Measurements from ENCODE around the gene KLK15. TPM values are rescaled to one million over a fixed set of nuclear protein-coding genes. Genes with fewer than 3 reads are reported as not detected.
A peak's percentile ranks its signal among the peaks of the same experiment; 100 is the strongest.

KLK15 gene
- total RNA-seq, 1 donor from 2014 or later: not detected

GRCh38 chr19:50797429-50797780 is 36.0 kb downstream of the KLK15 start:
- no peak overlapping the region for H3K4me3 Mint-ChIP-seq
- H3K9me3 Mint-ChIP-seq: no peaks in the 10 kb centered on the region
- peaks cover 21% of the 10 kb centered on the region for H3K27me3 Mint-ChIP-seq (ENCODE audit: low read depth)
- peaks cover 22% of the 10 kb centered on the region for H3K4me1 Mint-ChIP-seq
- DNase-seq (ENCODE audit: low read depth, low spot score): no peak
- H3K27ac Mint-ChIP-seq (ENCODE audit: unreplicated experiment): no peak overlapping the region
- H3K36me3 Mint-ChIP-seq (ENCODE audit: low read depth): peaks cover 13% of the 10 kb centered on the region
- no peak for TF ChIP-seq CTCF (conservative IDR thresholded peaks at IDR 0.05)

GRCh38 chr19:50796634-50797428 is 36.5 kb downstream of the KLK15 start:
- peaks cover 18% of the 10 kb centered on the region for H3K4me1 Mint-ChIP-seq
- DNase-seq (ENCODE audit: low read depth, low spot score): no peak
- H3K27ac Mint-ChIP-seq (ENCODE audit: unreplicated experiment): no peak overlapping the region

GRCh38 chr19:50796128-50796633 is 37.2 kb downstream of the KLK15 start:
- Mint-ChIP-seq H3K27me3 (ENCODE audit: low read depth) (peaks cover 27% of the 10 kb centered on the region), H3K36me3 (ENCODE audit: low read depth) (peaks cover 11% of the 10 kb centered on the region), H3K27ac (ENCODE audit: unreplicated experiment) (no peak overlapping the region), H3K4me1 (peaks cover 19% of the 10 kb centered on the region), H3K9me3 (peaks cover 2% of the 10 kb centered on the region), H3K4me3 (peak overlapping the region; percentile 81)
- DNase-seq (ENCODE audit: low read depth, low spot score): no peak
- TF ChIP-seq CTCF (conservative IDR thresholded peaks at IDR 0.05): no peak

More at GRCh38 chr19:50796634-50797428, 36.5 kb downstream of the KLK15 start:
- Mint-ChIP-seq H3K27me3 (ENCODE audit: low read depth) (peaks cover 24% of the 10 kb centered on the region), H3K36me3 (ENCODE audit: low read depth) (peaks cover 11% of the 10 kb centered on the region), H3K9me3 (no peaks in the 10 kb centered on the region), H3K4me3 (peak overlapping the region; percentile 81)
- no peak for TF ChIP-seq CTCF (conservative IDR thresholded peaks at IDR 0.05)

GRCh38 chr19:50795664-50796073 is 37.7 kb downstream of the KLK15 start:
- H3K27ac Mint-ChIP-seq (ENCODE audit: unreplicated experiment): no peak overlapping the region
- TF ChIP-seq CTCF (conservative IDR thresholded peaks at IDR 0.05): no peak
- H3K36me3 Mint-ChIP-seq (ENCODE audit: low read depth): peaks cover 10% of the 10 kb centered on the region
- peak overlapping the region; percentile 81 for H3K4me3 Mint-ChIP-seq
- peaks cover 6% of the 10 kb centered on the region for H3K9me3 Mint-ChIP-seq
- peaks cover 19% of the 10 kb centered on the region for H3K4me1 Mint-ChIP-seq
- DNase-seq (ENCODE audit: low read depth, low spot score): no peak
- H3K27me3 Mint-ChIP-seq (ENCODE audit: low read depth): peaks cover 32% of the 10 kb centered on the region

GRCh38 chr19:50794876-50795663 is 38.3 kb downstream of the KLK15 start:
- Mint-ChIP-seq H3K27me3 (ENCODE audit: low read depth) (peaks cover 32% of the 10 kb centered on the region), H3K36me3 (ENCODE audit: low read depth) (peaks cover 8% of the 10 kb centered on the region), H3K9me3 (peaks cover 6% of the 10 kb centered on the region), H3K4me3 (peak overlapping the region; percentile 81), H3K27ac (ENCODE audit: unreplicated experiment) (peak overlapping the region; percentile 65), H3K4me1 (peaks cover 17% of the 10 kb centered on the region)
- peak; percentile 23 for TF ChIP-seq CTCF (conservative IDR thresholded peaks at IDR 0.05)
- DNase-seq (ENCODE audit: low read depth, low spot score): no peak

Data from neural crest cell (in vitro differentiated cells).